HFFc6 (cell line): ENCODE data around the gene ARL5C. TPM values are rescaled to one million over a fixed set of nuclear protein-coding genes. Genes with fewer than 3 reads are reported as not detected.

ENCODE experiments used
- DNase-seq: peaks from one replicate; pipeline ENCODE4 v3.0.0-alpha.2; 2018
- H3K27ac Mint-ChIP-seq: 2 replicates; pipeline ENCODE4 v1.8.0; 2020; ENCODE audit warnings: mild to moderate bottlenecking, mixed read lengths
- H3K27me3 Mint-ChIP-seq: 2 replicates; pipeline ENCODE4 v1.8.0; 2021; ENCODE audit warnings: mild to moderate bottlenecking, moderate library complexity, mixed read lengths; ENCODE audit not compliant: insufficient read depth
- H3K36me3 Mint-ChIP-seq: 2 replicates; pipeline ENCODE4 v1.8.0; 2021; ENCODE audit warnings: low read depth, mixed read lengths
- H3K4me1 Mint-ChIP-seq: 2 replicates; pipeline ENCODE4 v1.8.0; 2020; ENCODE audit warnings: low read depth, mixed read lengths
- H3K4me3 Mint-ChIP-seq: 2 replicates; pipeline ENCODE4 v1.8.0; 2020; ENCODE audit warnings: mild to moderate bottlenecking, moderate library complexity, mixed read lengths
- H3K9me3 Mint-ChIP-seq: 2 replicates; pipeline ENCODE4 v1.8.0; 2020; ENCODE audit warnings: mild to moderate bottlenecking, mixed read lengths
- total RNA-seq, 6 experiments: library from RNA; stranded (reverse); fragmentation: NEBNext Ultra II Directional; extraction: Animal tissue kit (Norgen Biotek cat#: 25700); gene quantifications; 2 replicates in 1 of 6; 3 replicates in 5 of 6; pipeline ENCODE4 v1.2.3, GENCODE V29; 2021
- TF ChIP-seq, protein P1 (sequence below): fragments of 200-600 bp; sonication (generic); IDR thresholded peaks from 2 replicates; pipeline ENCODE4 v1.5.0; 2021; ENCODE audit warnings: antibody characterized with exemption, mild to moderate bottlenecking

Gene ARL5C
- total RNA-seq, 6 experiments from 2014 or later = not detected

- Mint-ChIP-seq H3K27ac (peak overlapping the region; percentile 52; the same call in 1 of the 2 replicates), H3K4me3 (peak overlapping the region; percentile 89), H3K9me3 (no peaks in the 10 kb centered on the region), H3K27me3 (peaks cover 1% of the 10 kb centered on the region), H3K4me1 (peaks cover 55% of the 10 kb centered on the region), H3K36me3 (peaks cover 30% of the 10 kb centered on the region)
- peak; percentile 28 for DNase-seq
- TF ChIP-seq, protein P1, sequence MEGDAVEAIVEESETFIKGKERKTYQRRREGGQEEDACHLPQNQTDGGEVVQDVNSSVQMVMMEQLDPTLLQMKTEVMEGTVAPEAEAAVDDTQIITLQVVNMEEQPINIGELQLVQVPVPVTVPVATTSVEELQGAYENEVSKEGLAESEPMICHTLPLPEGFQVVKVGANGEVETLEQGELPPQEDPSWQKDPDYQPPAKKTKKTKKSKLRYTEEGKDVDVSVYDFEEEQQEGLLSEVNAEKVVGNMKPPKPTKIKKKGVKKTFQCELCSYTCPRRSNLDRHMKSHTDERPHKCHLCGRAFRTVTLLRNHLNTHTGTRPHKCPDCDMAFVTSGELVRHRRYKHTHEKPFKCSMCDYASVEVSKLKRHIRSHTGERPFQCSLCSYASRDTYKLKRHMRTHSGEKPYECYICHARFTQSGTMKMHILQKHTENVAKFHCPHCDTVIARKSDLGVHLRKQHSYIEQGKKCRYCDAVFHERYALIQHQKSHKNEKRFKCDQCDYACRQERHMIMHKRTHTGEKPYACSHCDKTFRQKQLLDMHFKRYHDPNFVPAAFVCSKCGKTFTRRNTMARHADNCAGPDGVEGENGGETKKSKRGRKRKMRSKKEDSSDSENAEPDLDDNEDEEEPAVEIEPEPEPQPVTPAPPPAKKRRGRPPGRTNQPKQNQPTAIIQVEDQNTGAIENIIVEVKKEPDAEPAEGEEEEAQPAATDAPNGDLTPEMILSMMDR = no peak
These were observed 30.9 kb upstream of the ARL5C start for GRCh38 chr17:39196808-39197291.

GRCh38 chr17:39196241-39196807 lies 30.4 kb upstream of the ARL5C start:
- peaks cover 25% of the 10 kb centered on the region for H3K36me3 Mint-ChIP-seq
- H3K27me3 Mint-ChIP-seq = peaks cover 1% of the 10 kb centered on the region
- H3K27ac Mint-ChIP-seq = peak overlapping the region; percentile 43
- TF ChIP-seq, protein P1 = no peak
- H3K9me3 Mint-ChIP-seq = no peaks in the 10 kb centered on the region
- peaks cover 50% of the 10 kb centered on the region for H3K4me1 Mint-ChIP-seq
- peak overlapping the region; percentile 89 for H3K4me3 Mint-ChIP-seq
- DNase-seq = no peak

DNA sequence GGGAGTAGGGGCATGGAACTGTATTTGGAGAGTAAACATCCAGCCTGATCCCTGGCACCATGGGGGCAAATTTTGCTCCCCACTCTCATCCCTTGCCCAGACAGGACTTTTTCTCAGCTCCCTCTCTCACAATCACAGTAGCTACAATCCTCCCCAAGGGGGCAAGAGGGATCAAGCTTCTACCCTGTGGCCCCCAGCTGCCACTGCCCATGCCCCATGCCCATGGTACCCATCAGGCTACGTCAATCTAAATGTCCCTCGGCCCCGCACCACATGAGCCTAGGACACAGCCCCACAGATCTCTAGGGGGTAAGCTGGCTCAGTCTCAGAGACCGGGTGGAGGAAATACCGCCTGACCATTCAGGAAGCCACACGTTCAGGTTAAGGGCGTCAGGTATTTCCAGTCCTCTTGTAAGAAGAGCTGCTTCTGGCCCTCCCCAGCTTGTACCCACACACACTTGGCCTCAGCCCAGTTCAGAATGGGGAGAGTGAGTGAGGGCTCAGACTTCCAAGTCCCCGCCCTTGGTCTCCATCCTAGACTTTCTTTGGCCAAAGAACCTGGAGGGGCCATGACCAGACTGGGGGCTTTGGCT lies 29.7 kb upstream of the ARL5C start:
- no peak for DNase-seq
- peaks cover 18% of the 10 kb centered on the region for H3K36me3 Mint-ChIP-seq

DNA sequence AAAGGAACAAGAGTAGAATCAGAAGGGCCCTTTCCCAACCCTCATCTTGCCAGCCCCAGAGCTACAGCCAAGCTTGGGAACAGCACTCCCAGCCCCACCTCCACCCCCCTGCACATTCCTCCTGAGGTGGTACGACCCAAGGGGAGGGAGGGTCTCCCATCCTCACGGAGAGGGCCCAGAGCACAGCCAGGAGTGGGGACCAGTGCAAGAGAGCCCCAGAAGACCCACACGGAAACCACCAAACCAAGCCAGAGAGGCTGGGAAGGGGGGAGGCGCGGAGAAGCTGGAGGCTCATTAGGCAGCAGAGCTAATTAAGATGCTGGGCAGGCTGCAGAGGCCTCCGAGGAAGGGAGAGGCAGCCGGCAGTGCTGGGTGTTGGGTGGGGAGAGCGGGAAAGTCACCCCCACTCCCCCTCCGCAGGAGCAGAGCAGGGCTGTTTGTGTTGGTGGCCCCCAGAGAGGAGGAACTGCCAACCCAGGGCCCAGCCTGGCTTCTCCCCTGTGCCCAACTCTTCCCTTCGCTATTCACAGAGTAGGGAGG lies 29.1 kb upstream of the ARL5C start:
- Mint-ChIP-seq H3K9me3 (no peaks in the 10 kb centered on the region), H3K27ac (0 out of 2 replicates have a peak overlapping the region, but pooled peaks have one; percentile 31), H3K36me3 (peaks cover 12% of the 10 kb centered on the region), H3K4me1 (peaks cover 45% of the 10 kb centered on the region), H3K27me3 (no peaks in the 10 kb centered on the region; the same call in 1 of the 2 replicates), H3K4me3 (peak overlapping the region; percentile 22; the same call in 1 of the 2 replicates)
- DNase-seq = no peak
- TF ChIP-seq, protein P1 = no peak

More for the DNA sequence above, 29.7 kb upstream of the ARL5C start:
- Mint-ChIP-seq H3K4me3 (peak overlapping the region; percentile 89), H3K9me3 (no peaks in the 10 kb centered on the region), H3K27ac (peak overlapping the region; percentile 24; the same call in 1 of the 2 replicates), H3K4me1 (peaks cover 45% of the 10 kb centered on the region), H3K27me3 (peaks cover 1% of the 10 kb centered on the region)
- TF ChIP-seq, protein P1 = no peak

GRCh38 chr17:39194089-39194984 lies 28.4 kb upstream of the ARL5C start:
- Mint-ChIP-seq H3K4me3 (peak overlapping the region; percentile 22), H3K36me3 (peaks cover 11% of the 10 kb centered on the region; the same call in 1 of the 2 replicates), H3K27ac (peak overlapping the region; percentile 69), H3K9me3 (no peaks in the 10 kb centered on the region), H3K4me1 (peaks cover 38% of the 10 kb centered on the region), H3K27me3 (no peaks in the 10 kb centered on the region; the same call in 1 of the 2 replicates)
- peak; percentile 43 for DNase-seq
- TF ChIP-seq, protein P1 = peak; percentile 72
